ENCODE data around the gene INKA2.

Gene INKA2

GRCh38 chr1:111738133-111738435 lies 1.1 kb downstream of the INKA2 start:
- peak overlapping the region; percentile 66 for H3K4me3 ChIP-seq (ENCODE audit: low read length)
- no peak for TF ChIP-seq CTCF (IDR thresholded peaks at IDR 0.05; ENCODE audit: insufficient read depth, low read depth, low read length, missing control alignments)
- no peak for DNase-seq (ENCODE audit: low read depth)

- DNase-seq (ENCODE audit: low read depth): no peak
- no peak for TF ChIP-seq CTCF (IDR thresholded peaks at IDR 0.05; ENCODE audit: insufficient read depth, low read depth, low read length, missing control alignments)
- H3K4me3 ChIP-seq (ENCODE audit: low read length): peak overlapping the region; percentile 66
Measured at GRCh38 chr1:111737216-111738132, 1.7 kb downstream of the INKA2 start.

- DNase-seq (ENCODE audit: low read depth): no peak
- H3K4me3 ChIP-seq (ENCODE audit: low read length): no peak overlapping the region
- no peak for TF ChIP-seq CTCF (IDR thresholded peaks at IDR 0.05; ENCODE audit: insufficient read depth, low read depth, low read length, missing control alignments)
Measured at GRCh38 chr1:111736548-111737215, 2.5 kb downstream of the INKA2 start.

- no peak for DNase-seq (ENCODE audit: low read depth)
- no peak for TF ChIP-seq CTCF (IDR thresholded peaks at IDR 0.05; ENCODE audit: insufficient read depth, low read depth, low read length, missing control alignments)
- H3K4me3 ChIP-seq (ENCODE audit: low read length): no peak overlapping the region
Measured at GRCh38 chr1:111735858-111736544, 3.2 kb downstream of the INKA2 start.

GRCh38 chr1:111735321-111735720 lies 3.9 kb downstream of the INKA2 start:
- no peak overlapping the region for H3K4me3 ChIP-seq (ENCODE audit: low read length)
- no peak for DNase-seq (ENCODE audit: low read depth)

GRCh38 chr1:111734856-111735255 lies 4.3 kb downstream of the INKA2 start:
- TF ChIP-seq CTCF (IDR thresholded peaks at IDR 0.05; ENCODE audit: insufficient read depth, low read depth, low read length, missing control alignments): no peak
- no peak for DNase-seq (ENCODE audit: low read depth)
- no peak overlapping the region for H3K4me3 ChIP-seq (ENCODE audit: low read length)

More at GRCh38 chr1:111735321-111735720, 3.9 kb downstream of the INKA2 start:
- no peak for TF ChIP-seq CTCF (IDR thresholded peaks at IDR 0.05; ENCODE audit: insufficient read depth, low read depth, low read length, missing control alignments)
